Activated gamma-delta T cell (primary cell): ENCODE results near the gene AGAP1.

Source experiments
- DNase-seq: peaks from one replicate; lab custom pipeline; 2025; lab: John Stamatoyannopoulos, UW

The AGAP1 gene

DNA sequence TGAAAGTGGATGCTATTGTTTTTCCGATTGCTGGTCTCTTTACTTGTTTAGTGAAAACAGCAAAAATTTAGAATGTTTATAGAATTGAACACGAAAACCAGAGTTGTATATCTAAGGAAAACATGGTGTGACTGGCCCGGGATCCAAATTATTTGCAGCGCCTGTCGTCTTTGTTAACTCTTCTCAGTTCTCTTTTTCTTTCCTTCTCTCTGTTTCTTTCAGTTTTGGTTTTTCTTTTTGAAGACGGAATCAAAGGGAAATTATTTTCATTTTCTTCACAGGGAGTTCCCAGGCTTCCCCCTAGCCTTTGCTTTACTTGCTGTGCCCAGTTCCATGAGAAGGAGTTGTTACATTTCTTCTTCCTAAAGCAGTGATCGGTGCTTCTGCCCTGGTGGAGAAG, 76.0 kb downstream of the AGAP1 start:
- DNase-seq = no peak

DNA sequence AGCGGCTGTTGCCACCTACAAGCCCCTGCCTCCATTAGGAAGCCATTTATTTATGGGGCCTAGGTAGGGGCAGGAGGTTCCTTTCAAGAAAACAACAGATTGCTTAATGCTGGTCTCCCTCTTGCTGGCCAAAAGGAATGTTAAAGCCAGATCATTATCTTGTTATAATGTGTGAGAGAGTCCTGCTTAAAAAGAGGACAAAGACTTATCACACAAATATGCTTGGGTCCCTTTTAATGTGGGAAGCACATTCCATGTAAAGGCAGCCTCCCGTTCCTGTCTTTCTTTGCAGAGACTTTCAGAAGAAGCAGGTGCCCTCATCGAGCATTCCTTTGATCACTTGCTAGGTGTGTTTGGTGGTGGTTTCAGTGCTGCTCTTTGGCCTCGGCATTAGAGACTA, 76.4 kb downstream of the AGAP1 start:
- DNase-seq = no peak

DNA sequence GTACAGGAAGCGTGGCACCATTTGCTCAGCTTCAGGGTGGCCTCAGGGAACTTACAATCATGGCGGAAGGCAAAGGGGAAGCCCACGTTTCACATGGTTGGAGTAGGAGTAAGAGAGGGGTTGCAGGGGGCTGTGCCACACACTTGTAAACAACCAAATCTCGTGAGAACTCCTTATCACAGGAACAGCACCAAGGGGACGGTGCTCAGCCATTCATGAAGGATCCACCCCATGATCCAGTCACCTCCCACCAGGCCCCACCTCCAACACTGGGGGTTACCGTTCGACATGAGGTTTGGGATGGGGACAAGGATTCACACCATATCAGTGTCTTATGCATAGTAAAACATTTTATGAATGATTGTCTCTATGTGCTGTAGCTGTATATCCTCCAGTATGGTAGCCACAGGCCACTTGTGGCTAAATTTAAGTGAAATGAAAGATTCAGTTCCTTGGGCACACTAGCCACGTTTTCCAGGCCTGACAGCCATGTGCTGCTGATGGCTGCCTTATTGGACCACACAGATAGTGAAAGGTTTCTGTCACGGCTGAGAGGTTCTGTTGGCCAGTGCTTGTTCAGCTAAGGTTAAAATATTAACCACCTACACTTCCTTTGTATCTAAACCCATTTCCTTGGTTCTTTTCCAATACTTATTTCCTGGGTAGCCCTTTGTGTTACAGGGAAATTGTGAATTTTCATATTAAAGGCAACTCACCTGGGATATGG, 77.3 kb downstream of the AGAP1 start:
- no peak for DNase-seq

DNA sequence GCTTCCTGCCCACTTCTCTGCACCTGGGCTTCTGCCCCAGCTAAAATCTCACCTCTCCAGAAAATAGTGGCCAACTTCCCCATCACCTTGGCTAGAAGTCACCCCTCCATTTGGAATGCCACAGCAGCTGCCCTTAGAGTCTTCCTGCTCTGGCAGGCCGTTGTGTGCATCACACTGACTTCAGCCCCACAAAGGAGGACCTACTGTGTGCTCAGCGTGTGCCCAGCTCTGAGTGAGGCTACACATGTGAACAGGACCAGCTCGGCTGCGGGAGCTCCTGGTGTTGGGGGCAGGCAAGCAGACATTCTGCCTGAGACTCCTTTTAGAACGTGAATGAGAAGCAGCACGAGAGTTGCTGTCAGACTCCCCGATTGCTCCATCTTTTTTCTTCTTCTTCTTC, 78.7 kb downstream of the AGAP1 start:
- no peak for DNase-seq

DNA sequence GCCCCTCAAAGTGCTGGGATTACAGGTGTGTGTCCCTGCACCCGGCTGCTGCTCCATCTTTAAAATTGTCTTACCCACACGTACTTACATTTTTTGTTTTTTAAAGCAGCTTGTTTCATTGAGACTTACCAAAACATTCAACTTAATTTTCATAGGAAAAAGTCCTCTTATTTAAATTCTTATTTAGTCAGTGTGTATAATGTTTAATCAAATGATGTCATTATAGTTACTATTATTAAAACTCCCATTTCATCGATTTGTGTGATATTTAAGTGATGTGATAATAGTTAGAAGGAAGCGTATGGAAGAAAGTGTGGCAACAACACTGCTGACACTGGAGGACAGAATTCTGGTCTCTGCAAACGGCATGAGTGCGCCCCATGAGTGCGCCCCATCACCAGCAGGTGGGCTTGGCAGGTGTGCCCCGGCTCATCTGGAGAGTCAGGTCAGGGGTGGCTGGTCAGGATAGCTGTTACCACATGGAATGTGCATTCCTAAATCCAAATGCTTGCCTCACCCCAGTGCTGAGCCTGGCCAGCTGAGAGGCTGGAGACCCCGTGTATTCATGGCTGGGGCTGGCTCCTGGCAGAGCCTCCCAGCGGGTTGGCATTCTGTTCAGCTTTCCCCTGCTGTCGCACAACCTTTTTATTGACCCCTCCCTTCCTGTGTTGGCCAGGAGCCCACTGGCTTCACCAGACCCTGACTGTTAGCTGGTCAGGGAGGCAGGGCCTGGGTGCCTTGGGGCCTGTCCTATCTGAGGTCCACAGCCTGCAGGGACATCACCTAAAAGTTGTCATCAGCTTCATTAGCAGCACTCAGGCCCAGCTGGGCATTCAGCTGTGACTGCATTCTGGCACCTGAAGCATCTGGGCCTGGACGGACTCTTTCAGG, 79.7 kb downstream of the AGAP1 start:
- DNase-seq = no peak

DNA sequence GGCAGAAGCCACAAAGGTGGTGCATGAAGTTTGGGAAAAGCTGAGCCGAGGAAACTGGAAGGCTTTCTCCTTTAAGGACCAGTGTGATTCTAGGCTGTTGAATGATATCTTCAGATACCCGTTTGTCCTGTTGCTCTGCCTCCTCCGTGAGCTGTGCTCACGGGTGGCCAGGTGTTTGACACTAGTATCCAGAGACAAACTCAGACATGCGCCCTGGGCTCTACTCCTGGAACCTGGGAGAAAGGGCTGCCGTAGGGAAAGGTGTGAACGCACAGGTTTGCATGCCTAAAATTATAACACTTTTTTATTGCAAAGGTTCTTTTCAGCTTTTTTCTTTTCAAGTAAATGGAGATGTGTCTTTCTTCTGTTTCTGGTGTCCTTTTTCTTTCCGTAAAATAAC, 81.6 kb downstream of the AGAP1 start:
- DNase-seq = no peak

DNA sequence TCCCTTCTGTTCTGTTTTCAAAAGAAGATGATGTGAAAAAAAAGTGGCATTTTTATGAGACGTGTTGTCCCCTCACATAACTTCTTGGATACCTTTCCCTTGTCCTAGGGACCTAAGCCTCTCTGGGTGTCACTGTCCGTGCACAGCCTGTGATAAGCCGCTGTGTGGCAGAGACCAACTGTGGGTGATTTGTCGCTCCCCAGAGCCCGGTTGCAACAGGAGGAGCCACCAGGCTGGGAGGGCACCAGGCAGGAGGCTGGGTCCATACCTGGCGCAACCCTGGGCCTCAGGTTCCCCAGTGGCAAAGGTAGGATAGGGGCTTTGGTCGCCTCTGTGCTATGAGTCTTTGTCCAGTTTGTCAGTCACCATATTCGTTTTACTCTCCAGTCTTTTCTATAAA, 82.1 kb downstream of the AGAP1 start:
- no peak for DNase-seq

DNA sequence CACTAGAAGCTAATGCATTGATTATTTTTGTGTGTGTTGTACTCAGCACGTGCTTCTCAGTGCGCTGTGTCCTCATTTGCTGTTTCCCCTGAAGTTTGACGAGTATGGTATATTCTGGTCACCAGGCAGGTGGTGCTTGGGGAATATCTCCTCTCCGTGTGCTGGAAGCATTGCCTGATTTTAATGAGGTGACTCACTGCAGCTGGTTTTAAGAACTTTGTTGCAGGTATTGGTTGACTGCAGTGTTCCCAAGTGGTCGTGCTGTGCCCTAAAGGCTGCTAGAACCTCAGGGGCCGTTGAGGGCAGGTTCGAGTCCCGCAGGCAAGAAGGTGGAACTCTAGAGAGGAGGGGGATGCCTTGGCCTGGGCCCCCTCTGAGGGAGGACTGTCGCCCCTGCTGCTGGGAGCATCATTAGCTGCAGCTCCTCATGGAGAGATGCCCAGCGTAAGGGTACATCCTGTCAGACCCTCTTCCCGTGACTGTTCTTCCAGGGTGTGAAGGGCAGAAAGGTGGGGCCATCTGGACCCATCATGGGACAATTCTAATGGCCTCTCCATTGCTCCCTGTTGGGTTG, 82.6 kb downstream of the AGAP1 start:
- no peak for DNase-seq

DNA sequence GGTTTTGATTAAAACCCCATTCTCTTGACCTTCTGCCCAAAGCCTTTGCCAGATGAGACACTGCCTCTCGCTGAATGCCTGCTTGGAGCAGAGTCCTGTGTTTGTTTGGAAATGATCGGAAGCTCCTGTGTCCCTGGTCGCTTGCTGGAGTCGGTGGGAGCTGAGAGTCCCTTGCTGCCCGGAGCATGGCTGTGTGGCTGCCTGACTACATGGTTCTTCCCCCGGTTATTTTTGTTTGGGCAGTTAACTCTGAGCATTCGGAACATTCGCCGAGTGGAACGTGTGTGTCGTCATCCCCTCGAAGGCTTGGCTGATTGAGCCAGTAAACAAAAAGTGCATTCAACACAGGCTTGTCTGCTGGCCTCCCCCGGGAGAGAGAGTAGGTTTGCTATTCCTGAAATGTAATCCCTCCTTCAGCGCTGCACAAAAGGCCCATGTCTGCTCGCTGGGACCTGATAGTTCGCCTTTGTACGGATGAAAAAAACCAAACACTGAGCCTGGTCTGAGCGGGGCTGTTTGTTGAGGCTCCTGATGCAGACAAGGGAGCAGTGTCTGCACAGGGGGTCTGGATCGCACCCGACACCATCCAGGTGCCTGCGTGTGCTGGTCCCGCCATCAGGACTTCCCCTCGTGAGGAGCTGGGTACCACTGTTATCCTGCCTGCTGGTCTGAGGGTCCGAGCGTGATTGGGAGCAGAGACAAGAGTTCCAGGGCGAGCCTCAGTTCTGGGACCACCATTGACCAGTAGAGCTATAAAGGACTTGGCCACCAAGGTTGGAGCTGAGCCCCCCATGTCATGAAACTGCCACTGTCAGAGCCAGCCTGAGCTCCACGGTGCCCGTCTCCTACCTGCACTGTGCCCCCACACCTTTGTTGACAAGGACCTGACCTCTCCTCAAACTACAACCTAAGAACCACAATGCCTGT, 83.8 kb downstream of the AGAP1 start:
- no peak for DNase-seq

DNA sequence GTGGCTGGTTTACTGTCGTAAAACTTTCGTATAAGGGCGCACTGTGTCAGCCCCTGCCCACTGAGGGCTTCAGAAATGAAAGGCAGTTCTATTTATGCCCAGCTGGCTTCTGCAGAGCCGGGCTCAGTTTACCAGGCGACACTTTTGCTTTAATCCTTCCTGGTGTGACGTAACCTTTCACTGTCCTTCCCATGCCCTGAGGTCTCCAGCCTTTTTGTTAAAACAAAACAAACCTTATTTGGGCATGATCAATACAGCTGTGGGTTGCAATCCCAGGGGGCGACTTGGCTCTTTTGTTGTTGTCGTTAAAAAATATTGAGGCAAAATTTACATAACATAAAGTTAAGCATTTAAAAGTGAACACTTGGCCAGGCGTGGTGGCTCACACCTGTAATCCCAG, 85.3 kb downstream of the AGAP1 start:
- DNase-seq = no peak

DNA sequence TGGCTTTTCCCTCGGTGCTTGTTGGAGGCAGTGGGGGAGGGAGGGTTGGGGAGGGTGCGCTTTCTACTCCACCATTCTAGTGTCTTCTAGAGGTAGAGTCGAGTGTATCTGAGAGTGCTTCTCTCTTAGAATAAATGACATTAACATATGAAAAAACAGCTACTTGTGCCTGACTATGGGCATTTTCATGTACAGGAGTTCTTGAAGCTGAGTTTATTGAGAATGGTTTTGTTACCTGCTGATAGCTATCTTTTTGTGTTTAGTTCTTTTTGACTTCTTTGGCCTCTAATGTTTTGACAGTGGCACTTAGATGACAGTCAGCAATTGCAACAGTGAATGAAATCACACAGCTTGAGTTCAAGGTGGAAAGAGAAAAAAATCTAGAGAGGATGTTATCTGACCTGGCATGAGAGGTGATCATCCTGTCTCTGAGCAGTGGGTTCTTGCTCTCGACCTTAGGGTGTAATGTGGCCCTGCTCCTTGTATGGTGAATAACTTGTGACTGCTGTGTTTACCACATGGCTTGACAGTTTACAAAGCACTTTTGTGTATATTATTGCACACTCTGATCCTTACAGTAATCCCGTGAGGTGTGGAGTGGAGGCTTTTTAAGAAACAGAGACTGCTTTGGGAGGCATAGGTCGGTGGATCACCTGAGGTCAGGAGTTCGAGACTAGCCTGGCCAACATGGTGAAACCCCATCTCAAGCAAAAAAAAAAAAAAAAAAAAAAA, 86.7 kb downstream of the AGAP1 start:
- no peak for DNase-seq

DNA sequence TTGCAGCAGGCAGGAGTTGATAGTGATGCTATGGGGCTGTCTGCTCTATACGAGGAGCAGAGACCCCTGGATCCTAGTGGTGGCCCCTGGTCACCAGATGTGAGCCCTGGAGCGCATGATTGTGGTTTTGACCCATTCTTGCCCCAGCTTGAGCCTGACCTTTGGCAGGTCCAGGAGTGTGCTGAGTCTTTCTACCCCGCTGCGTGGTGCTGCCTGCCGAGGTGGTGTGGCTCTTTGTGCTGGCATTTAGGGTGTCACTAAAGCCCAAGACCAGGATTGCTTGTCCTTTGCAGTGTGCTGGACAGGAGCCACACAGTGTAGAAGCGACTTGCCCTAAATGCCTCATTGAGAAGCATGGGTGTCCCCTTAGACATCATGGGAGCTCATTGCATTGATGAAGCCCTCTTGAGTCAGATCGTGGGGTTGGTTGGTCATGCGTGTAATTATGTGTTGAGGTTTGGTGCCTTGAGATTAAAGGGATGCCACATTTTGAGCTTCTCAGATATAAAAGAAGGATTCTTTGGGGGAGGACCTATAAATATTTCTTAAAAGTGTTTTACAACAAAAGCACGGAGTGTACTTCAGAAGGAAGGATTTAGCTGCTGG, 88.3 kb downstream of the AGAP1 start:
- no peak for DNase-seq

DNA sequence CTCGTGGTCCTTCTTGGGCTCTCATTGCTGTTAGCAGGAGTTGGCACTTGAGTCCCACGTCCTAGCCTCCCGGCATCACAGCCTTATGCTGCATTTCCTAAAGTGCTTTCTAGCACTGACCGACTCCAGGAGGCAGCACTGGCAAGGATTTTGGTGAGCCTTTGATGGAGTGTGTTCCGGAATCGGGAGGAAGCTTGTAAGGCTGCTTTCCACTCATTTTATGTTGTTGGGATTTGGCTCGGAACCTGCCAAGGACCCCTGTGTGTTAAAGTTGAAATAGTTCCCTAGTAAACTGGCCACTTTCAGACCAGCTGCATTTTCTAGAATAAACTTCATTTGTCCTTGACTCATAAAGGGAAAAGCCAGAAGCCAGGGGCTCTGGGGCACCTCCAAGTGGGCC, 88.9 kb downstream of the AGAP1 start:
- no peak for DNase-seq

DNA sequence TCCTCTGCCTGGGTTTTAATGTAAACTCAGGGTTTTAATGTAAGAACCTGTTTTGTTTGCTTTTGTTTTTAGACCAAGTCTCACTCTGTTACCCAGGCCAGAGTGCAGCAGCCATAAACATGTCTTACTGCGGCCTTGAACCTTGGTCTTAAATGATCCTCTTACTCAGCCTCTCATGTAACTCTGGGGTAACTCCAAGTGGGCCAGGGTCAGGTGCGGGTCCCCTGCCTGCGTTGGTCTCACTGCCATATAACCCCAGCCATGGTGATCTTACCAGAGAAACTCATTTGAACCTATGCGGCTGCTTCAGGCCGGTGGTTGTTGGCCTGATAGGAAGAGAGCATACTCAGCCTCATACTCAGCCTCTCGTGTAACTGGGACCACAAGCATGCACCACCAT, 89.3 kb downstream of the AGAP1 start:
- DNase-seq = no peak

DNA sequence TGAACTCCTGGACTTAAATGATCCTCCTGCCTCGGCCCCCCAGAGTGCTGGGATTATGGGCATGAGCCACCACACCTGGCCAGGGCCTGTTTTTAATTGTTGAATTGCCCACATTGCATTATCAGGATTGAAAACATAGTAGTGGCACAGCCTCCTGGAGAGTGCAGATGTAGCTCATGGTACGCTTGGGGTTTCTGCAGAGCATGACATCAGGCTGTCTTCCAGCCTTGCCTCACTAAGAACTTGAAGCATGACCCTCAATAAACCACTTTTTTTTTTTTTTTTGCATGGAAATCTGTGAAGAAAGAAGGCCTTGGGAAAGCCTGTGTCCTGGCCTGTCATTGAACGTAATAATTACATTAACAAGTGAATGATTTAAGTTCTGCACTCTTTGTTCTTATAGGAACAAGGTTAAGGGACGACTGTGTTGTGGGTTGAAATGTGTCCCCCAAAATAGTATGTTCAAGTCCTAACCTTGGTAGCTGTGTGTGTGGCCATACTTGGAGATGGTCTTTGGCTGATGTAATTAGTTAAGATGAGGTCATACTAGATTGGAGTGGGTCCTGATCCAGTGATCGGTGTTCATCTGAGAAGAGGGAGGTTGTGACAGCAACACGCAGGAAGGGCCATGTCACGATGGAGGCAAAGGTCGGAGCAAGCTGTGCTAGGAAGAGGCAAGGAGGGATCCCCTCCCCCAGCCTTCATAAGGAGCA, 90.2 kb downstream of the AGAP1 start:
- no peak for DNase-seq

DNA sequence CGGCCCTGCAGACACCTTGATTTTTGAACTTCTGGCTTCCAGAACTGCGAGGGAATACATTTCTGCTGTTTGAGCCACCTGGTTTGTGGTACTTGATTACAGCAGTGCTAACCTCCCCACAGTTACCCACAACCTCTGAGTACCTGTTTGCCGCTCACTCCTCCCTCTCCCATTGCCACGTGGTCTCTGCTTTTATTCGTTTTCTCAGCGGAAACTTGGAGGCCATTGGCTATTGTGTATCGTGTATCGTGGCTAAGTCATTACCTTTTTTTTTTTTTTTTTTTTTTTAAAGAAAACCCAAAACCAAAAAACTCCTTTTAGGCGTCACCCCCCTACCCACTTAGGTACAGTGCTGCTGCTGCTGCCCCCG, 90.8 kb downstream of the AGAP1 start:
- no peak for DNase-seq

DNA sequence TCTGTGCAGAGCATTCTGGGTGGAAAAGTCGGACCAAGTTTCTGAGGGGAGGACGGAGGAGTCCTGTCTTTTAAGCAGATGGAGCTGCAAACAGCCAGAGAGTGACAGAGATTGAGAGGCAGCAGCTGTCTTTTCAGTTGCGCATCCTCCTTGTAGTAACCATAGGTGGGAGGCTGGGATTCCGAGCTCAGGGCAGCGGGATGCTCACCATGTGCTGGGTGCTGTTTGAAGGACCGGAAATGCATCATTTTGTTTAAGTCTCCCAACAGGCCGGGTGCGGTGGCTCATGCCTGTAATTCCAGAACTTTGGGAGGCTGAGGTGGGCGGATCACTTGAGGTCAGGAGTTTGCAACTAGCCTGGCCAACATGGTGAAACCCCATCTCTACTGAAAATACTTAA, 93.4 kb downstream of the AGAP1 start:
- no peak for DNase-seq

DNA sequence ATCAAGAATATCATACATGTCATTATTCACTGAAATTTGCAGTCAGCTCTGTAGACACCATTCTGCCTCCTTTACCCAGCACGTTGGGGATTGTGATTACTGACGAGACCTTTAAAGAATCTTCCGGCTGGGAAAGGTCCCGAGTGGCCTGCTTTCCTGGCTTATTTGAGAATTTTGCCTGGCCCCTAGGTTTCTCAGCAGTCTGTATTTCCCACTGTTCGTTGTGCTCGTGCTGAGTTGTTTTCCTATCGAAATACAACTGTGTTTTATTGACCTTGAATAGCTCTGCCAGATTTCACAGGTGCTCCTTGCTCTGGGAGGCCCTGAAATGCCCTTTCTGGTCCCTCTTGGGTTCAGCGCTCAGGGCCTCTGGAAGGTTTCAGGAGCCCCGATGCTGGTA, 94.9 kb downstream of the AGAP1 start:
- no peak for DNase-seq

DNA sequence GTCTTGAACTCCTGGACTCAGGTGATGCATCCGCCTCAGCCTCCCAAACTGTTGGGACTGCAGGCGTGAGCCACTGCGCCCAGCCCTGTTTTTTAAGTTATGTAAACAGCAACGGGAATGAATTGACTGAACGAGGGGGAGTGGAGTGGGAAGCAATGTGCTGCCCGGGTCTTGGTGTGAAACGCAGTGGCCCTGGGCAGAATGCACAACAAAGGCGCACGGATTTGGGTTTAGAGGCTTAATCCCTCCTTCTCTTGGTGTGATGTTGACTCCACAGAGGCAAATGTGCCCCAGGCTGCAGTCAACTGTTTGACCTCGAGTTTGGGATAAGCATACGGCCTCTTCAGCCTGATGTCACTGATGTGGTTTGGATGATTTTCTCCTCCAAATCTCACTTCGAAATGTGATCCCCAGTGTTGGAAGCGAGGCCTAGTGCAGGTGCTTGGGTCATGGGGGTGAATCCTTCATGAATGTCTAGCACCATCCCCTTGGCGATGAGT, 97.4 kb downstream of the AGAP1 start:
- no peak for DNase-seq

DNA sequence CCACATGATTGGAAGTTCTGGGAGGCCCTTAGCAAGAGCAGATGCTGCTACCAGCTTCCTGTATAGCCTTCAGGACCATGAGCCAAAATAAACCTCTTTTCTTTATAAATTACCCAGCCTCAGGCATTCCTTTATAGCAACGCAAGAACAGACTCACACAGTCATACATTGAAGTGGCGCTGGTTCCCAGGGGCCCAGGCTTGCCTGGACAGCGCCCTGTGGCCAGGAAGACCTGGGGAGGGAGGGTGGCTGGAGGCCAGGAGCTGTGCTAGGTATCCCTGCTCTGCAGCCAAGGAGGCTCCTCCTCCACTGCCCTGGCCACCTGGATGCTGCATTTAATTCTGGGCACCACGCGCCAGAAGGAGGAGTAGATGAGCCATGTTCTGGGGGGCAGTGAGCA, 98.1 kb downstream of the AGAP1 start:
- DNase-seq = no peak
